ENCODE results near the gene NSRP1.
"Not testable (repeated sequence)": the region's sequence is repeated elsewhere in the genome, so short reads cannot be mapped to it uniquely, and the experiment has no call there.

NSRP1 gene

DNA sequence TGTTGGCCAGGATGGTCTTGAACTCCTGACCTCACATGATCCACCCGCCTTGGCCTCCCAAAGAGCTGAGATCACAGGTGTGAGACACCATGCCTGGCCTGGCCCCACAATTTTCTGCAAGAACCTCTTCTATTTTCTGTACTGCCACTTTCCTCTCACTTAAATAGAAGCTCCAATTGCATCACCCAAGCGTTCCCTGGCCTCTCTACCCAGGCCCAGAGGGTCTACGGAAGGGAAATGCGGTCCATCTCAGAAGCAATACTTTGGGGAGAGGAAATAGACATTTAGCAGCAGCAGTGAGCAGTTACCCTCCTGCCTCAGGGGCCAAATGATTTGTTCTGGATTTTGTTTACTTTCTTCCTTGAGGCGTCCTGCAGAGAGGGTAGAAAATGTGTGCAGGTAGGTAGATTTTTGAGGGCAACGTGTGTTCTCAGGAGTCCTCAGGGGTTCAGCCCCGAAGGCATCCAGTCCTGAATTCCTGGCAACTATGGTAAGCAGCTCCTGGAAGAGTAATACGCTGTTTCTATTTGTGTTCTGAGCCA, 107.9 kb downstream of the NSRP1 start:
- no peak for DNase-seq

DNA sequence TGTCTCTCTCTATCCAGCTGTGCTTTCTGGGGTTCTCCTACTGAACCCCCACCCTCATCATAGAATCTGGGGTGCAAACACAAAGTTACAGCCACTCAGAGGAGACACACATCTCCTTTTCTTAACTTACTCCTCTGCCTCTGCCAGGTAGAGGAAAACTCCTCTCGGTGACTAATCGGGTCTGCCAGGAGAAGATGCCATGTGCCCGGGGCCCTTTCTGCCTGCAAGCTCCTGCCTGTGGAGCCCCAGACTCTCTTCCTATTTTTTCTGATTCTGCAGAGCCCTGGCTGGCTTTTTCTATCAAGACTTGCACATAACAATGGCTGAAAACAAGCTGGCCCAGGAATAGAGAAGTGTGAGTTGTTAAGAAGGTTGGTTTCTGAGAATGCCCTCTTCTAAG, 108.5 kb downstream of the NSRP1 start:
- no peak for DNase-seq

DNA sequence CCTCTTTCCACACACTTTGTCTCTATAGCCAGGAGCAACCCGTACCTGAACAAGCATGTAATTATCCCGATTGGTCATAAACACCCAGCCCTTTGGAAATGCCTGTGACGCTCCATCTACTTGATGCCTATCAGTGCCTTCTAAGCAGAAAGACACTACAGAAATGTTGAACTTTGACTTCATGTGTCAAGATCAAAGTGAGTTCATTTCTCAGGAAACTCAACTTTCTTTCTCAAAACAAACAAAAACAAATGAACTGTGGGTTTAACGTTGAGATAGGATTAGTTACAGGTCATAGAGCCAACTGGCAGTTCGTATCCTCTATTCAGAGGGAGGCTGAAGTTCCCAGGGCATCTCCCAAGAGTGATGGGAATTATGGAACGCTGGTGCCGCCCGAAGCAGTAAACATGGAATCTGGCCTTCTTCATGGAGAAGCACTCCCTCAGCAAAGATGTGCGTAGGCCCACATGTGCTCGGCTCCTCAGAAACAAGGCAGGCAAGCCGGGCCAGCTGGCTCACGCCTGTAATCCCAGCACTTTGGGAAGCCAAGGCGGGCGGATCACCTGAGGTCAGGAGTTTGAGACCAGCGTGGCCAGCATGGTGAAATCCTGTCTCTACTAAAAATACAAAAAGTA, 109.4 kb downstream of the NSRP1 start:
- DNase-seq = no peak

GRCh38 chr17:30226878-30227277, 110.3 kb downstream of the NSRP1 start:
- DNase-seq = no peak

GRCh38 chr17:30228011-30228410, 111.4 kb downstream of the NSRP1 start:
- no peak for DNase-seq

GRCh38 chr17:30229012-30229411, 112.4 kb downstream of the NSRP1 start:
- no peak for DNase-seq

DNA sequence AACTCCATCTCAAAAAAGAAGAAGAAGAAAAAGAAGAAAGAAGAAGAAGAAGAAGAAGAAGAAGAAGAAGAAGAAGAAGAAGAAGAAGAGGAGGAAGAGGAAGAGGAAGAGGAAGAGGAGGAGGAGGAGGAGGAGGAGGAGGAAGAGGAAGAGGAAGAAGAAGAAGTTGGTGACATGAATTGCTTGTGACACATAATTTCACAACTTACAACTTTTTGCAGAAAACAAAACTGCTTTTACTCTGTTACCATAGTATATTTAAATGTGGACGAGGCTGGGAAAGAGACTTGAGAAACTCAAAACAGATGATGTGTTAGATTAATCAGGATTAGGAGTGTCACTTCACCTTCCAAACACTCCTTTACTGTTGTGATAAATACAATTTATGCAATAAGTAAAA, 113.4 kb downstream of the NSRP1 start:
- DNase-seq = not testable (repeated sequence)

DNA sequence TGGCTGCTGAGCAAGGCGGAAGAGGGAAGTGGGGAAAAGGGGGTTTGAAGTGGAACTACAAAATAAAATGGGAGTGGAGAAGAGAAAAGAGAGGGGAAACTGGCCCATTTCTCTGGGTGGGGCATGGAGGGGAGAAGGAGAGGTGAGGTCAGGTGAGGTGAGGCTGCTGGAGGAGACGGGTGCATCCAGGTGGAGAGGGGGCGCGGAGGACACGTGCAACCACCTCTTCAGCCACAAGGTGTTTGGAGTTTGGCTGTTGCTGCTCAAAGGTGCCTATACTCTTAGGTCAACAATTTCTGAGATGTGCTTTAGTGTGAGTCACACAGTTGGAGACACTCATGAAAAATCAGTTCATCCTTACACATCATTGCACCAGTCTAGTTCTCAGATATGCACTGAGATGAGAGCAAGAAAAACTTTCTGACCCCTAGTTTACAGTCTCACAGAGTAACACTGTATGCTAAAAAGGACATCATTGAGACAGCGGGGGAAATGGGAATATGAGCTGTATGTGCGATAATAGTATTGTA, 114.0 kb downstream of the NSRP1 start:
- DNase-seq = no peak

DNA sequence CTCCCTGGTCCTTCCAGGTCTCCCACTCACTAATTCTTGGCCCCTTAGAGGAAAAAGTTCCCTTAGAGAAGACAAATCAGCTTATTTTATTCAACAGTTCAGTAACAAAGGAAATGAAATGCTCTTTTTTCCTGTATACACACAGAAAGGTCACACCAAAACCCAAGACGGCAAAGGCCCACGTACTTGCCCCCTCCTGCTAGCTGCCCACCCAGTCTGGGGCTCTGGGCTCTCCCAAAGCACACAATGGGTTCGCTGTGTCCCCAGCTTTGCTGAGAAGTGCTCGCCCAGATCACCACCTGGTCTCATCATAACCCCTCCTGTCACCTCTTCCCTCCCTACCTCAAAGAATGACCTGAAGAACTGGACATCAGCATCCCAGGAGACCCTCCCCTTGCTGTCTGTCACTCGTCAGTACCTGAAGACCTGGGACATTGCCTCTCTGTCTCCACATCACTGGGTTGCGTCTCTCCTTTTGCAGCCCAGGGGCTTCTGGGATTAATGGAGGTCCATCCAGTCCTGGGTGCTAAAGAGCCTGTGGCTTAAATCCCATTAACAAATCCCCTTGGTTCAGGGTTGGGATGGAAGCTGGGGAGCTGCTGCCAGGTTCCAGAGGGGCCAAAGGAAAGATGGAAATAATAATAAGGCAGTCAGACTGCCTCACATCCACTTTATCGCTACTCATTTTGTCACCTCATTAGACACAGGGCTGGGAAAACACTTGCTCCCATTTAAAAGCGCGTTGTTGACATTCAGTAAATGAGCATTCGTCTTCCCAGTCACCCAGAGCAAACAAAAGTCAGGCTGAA, 115.6 kb downstream of the NSRP1 start:
- DNase-seq = no peak

DNA sequence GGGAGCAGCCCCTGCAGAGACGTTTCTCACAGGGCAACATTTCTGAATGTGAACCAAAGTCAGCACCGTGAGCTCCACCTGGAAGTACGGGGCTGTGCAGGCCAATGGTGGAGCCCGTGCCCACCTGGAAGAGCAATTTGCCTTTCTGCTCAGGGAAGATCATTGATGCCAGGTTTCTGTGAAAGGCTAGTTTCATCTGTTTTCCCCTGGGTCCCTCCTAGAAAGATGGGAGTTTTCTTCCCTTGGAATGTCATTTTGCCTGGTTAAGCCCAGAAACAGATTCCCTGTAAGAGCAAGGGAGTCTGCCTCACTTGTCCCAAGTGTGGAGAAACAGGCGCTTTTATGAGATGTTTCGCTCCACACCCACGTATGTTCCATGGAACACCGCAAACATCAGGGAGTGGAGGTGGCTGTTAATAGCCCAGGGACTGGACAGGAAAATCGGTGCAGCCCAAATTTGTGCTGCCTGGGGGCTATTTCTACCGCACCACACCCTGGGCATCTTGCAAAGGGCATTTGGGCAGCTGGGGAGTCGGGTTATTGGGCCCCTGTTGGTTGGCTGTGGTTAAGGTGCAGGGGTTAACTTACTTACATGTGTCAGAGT, 116.3 kb downstream of the NSRP1 start:
- no peak for DNase-seq

- no peak for DNase-seq
Observed at GRCh38 chr17:30234296-30234695, 117.7 kb downstream of the NSRP1 start.

DNA sequence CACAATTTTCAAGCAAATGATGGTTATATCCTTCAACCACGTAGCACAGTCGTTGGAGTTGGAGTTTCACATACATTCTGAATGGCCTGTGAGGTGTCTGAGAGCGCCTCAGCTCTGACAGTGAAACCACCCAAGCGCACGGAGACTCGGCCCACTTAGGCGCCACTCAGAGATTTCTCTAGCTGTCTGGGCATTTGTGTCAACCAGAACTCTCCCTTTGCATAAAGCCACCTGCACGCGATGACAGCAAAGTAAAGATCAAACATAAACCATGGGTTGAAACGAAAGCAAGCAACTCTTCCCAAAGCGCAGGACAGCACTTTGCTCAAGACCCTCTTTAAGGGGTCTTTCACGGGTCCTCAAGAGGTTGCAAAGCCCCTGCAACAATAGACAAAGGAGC, 118.3 kb downstream of the NSRP1 start:
- DNase-seq = no peak

GRCh38 chr17:30235386-30236296, 119.0 kb downstream of the NSRP1 start, which contains the start of gene SLC6A4:
TSS of gene SLC6A4 (minus strand) at chr17:30235697. CDS start at chr17:30221958, 13,739 bp downstream.
- DNase-seq = no peak
